Activated CD8-positive, alpha-beta memory T cell treated with anti-CD3 and anti-CD28 coated beads, Interleukin-2, amount 50 U/mL, for 1 hour (primary cell): ENCODE data around the gene EIF5.

Experiments used
- DNase-seq: peaks from one replicate; pipeline ENCODE4 v3.0.0-alpha.2; 2020; ENCODE audit errors: extremely low read depth

EIF5 gene

DNA sequence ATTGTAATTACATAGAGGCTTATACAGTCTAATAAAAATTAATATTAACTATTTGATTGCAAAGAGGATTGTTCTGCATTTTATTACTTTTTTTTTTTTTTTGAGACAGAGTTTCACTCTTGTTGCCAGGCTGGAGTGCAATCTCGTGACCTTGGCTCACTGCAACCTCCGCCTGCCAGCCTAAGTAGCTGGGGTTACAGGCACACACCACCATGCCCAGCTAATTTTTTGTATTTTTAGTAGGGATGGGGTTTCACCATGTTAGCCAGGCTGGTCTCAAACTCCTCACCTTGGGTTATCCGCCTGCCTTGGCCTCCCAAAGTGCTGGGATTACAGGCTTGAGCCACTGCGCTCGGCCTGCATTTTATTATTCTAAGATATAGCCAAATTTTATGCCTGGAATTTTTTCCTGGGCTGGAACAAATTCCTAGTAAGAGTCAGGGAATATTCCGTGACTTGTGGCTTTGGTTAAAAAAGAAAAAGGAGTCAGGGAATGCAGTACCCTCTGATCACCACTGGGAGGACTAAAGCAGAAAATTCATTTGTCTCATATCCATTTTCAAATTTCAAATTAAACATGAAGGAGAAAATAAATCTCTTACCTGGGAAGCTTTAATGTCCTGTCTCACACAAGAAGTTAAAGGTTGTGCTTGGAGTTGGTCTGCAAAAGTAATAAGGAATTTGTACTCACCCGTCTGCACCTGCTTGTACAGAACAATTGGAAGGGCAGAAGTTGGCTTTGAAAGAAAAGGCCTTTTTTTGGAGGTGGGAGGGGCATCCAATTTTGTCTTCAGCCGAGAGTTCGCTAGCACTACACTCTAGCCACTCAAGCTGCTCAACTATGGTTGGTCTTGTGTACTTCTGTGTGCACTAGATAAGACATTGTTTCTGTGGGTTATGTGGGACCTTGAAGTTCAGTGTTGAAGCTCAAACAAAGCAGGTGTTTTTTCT is 59.9 kb downstream of the EIF5 start:
- no peak for DNase-seq
